ENCODE data around the gene MRPS16.

The MRPS16 gene

DNA sequence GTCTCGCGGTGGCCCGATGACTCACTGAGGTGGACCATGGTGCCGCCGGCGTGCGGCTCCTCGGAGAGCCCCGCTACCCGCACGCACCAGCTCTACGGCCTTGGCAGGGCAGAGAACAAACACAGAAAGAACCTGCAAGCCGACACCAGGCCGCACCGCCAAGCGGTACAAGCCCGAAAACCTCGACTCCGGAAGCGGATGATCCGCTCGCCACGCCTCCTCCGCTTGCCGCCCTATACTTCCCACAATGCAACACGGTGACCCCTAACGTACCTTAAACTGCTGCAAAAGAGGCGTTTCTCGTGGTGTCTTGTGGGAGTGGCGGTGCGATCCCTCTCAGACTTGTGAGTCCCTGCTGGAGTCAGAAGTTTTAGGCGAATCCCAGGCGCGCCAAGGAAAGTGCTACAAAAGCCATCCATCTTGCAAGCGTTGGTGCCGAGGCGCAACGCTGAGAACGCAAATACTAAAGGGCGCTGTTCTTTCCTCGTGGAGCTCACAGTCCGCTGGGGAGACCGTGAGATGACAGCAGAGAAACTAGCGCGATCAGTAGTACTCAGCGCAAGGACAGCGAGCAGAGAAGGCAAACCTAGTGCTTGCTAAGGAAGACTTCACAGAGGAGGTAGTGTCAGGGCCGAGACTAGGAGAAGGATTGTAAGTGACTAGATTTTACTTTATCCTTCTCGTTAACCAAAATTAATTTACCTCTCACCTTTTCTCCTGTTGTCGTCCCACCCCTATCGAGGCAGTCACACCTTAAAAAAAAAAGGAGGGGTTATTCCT is at the start of gene MRPS16:
Gene MRPS16, minus strand, starts transcription at position 200 of the 780 bp plus-strand sequence. Its CDS starts 162 bp downstream, at position 38.
- Histone ChIP-seq H3K4me1 (ENCODE audit: control insufficient read depth in 1 of 2, insufficient read depth in 2 of 2, low read length in 2 of 2) (peaks cover 8 to 28% of the 10 kb centered on the region in 2 donors), H3K36me3 (ENCODE audit: control insufficient read depth in 1 of 2, insufficient read depth in 2 of 2, low read length in 2 of 2) (peaks cover 7 to 12% of the 10 kb centered on the region in 2 donors), H3K27ac (ENCODE audit: low read length) (peak within 1 kb of the TSS; percentile 98), H3K4me3 (ENCODE audit: low read depth in 1 of 2, low read length in 2 of 2) (peak within 1 kb of the TSS; percentile 85 to 99), H3K9me3 (ENCODE audit: control insufficient read depth in 1 of 2, low read length in 2 of 2) (no peaks in the 10 kb centered on the region), H3K27me3 (ENCODE audit: low read depth, low read length) (no peaks in the 10 kb centered on the region)

DNA sequence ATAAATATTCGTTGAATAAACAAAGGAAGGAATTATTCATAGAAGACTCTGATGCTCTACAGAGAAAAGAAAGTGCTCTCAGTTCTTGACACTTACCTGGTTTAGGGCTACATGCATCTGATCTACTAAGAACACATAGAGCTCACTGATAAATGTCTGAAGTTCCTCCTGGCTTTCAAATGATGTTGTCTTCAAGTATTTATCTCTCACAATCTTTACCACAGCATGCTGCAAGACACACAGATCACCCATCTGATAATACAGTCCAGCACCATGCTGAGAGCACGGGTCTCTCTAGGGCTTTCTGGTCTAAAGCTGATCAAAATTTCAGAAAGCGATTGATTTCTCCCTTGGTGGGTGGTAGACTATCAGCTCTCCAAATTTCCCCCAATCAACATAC is 44.5 kb upstream of the MRPS16 start:
- Histone ChIP-seq H3K4me1 (ENCODE audit: control insufficient read depth in 1 of 2, insufficient read depth in 2 of 2, low read length in 2 of 2) (no peaks in the 10 kb centered on the region), H3K27me3 (ENCODE audit: low read depth, low read length) (no peaks in the 10 kb centered on the region)

DNA sequence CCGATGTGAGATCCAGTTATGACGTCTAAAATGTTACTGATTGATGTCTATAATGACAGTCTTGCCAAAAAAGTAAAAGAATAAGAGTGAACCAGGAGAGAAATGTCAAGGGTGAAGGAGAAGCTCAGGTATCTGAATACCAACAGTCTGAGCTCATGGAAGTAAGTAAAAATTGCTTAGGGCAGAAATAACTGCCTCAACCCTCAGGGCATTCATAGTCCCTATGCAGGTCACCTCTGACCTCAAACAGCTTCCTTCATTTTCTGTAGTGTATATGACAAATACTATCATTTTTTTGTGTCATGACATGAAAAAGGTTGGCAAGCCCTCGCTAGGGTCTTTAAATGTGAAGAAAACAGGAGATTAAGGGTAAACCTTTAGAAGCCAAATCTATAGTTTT is 41.0 kb upstream of the MRPS16 start:
- Histone ChIP-seq H3K4me1 (ENCODE audit: control insufficient read depth in 1 of 2, insufficient read depth in 2 of 2, low read length in 2 of 2) (no peaks in the 10 kb centered on the region), H3K27me3 (ENCODE audit: low read depth, low read length) (no peaks in the 10 kb centered on the region), H3K36me3 (ENCODE audit: control insufficient read depth in 1 of 2, insufficient read depth in 2 of 2, low read length in 2 of 2) (peaks cover 0 to 6% of the 10 kb centered on the region in 2 donors), H3K27ac (ENCODE audit: low read length) (no peak overlapping the region), H3K4me3 (ENCODE audit: low read depth in 1 of 2, low read length in 2 of 2) (no peak overlapping the region), H3K9me3 (ENCODE audit: control insufficient read depth in 1 of 2, low read length in 2 of 2) (no peaks in the 10 kb centered on the region)

More for the DNA sequence above, 44.5 kb upstream of the MRPS16 start:
- no peak overlapping the region for H3K4me3 ChIP-seq (ENCODE audit: low read depth in 1 of 2, low read length in 2 of 2)
- H3K9me3 ChIP-seq (ENCODE audit: control insufficient read depth in 1 of 2, low read length in 2 of 2): no peaks in the 10 kb centered on the region
- H3K27ac ChIP-seq (ENCODE audit: low read length): no peak overlapping the region
- H3K36me3 ChIP-seq (ENCODE audit: control insufficient read depth in 1 of 2, insufficient read depth in 2 of 2, low read length in 2 of 2): no peaks in the 10 kb centered on the region

DNA sequence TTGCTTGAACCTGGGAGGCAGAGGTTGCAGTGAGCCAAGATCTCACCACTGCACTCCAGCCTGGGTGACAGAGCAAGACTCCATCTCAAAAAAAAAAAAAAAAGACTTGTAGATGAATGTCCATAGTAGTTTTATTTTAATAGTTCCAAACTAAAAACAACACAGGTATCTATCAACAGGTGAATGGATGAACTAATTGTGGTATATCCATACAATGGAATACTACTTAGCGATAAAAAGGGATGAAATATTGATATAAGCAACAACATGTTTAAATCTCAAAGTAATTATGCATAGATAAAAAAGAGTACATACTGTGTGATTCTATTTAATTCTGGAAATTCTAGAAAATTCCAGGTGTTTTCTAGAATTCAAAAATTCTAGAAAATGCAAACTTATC is 37.5 kb upstream of the MRPS16 start:
- no peak overlapping the region for H3K4me3 ChIP-seq (ENCODE audit: low read depth in 1 of 2, low read length in 2 of 2)
- peaks cover 0 to 6% of the 10 kb centered on the region in 2 donors for H3K36me3 ChIP-seq (ENCODE audit: control insufficient read depth in 1 of 2, insufficient read depth in 2 of 2, low read length in 2 of 2)
- H3K9me3 ChIP-seq (ENCODE audit: control insufficient read depth in 1 of 2, low read length in 2 of 2): no peaks in the 10 kb centered on the region
- no peaks in the 10 kb centered on the region for H3K4me1 ChIP-seq (ENCODE audit: control insufficient read depth in 1 of 2, insufficient read depth in 2 of 2, low read length in 2 of 2)
- H3K27me3 ChIP-seq (ENCODE audit: low read depth, low read length): no peaks in the 10 kb centered on the region
- no peak overlapping the region for H3K27ac ChIP-seq (ENCODE audit: low read length)

DNA sequence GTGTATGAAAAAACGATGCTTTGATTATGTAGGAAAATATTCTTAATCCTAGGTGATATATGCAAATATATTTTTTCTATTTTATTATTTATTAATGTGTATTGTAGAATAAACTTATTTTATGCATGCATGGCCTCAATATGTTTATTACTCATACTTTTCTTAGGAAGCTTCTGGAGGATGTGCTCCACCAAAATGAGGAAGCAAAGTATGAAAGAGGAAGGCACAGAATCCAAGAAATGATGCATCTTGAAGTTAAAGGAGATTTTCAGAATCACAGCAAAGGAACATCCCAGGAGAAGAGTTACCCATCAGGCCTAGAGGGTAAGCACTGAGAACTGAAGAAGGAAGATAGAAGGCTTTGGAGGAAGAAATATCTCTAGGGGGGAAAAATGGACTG is 35.0 kb upstream of the MRPS16 start:
- H3K36me3 ChIP-seq (ENCODE audit: control insufficient read depth in 1 of 2, insufficient read depth in 2 of 2, low read length in 2 of 2): peaks cover 0 to 6% of the 10 kb centered on the region in 2 donors
- H3K9me3 ChIP-seq (ENCODE audit: control insufficient read depth in 1 of 2, low read length in 2 of 2): no peaks in the 10 kb centered on the region
- H3K4me1 ChIP-seq (ENCODE audit: control insufficient read depth in 1 of 2, insufficient read depth in 2 of 2, low read length in 2 of 2): no peaks in the 10 kb centered on the region
- H3K4me3 ChIP-seq (ENCODE audit: low read depth in 1 of 2, low read length in 2 of 2): no peak overlapping the region
- no peaks in the 10 kb centered on the region for H3K27me3 ChIP-seq (ENCODE audit: low read depth, low read length)
- no peak overlapping the region for H3K27ac ChIP-seq (ENCODE audit: low read length)

DNA sequence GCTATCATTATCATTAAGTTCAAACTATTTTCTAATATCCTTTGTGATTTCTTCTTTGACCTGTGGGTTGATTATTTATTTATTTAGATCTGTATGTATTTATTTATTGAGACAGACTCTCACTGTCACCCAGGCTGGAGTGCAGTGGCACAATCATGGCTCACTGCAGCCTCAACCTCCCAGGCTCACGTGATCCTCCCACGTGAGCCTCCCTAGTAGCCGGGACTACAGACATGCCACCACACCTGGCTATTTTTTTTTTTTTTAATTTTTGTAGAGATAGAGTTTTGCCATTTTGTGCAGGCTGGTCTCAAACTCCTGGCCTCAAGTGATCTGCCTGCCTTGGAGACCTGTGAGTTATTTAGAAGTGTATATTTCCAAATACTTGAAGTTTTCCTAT is 28.7 kb upstream of the MRPS16 start:
- no peaks in the 10 kb centered on the region for H3K9me3 ChIP-seq (ENCODE audit: control insufficient read depth in 1 of 2, low read length in 2 of 2)
- H3K27ac ChIP-seq (ENCODE audit: low read length): no peak overlapping the region
- no peaks in the 10 kb centered on the region for H3K27me3 ChIP-seq (ENCODE audit: low read depth, low read length)
- H3K4me3 ChIP-seq (ENCODE audit: low read depth in 1 of 2, low read length in 2 of 2): no peak overlapping the region
- H3K4me1 ChIP-seq (ENCODE audit: control insufficient read depth in 1 of 2, insufficient read depth in 2 of 2, low read length in 2 of 2): no peaks in the 10 kb centered on the region
- H3K36me3 ChIP-seq (ENCODE audit: control insufficient read depth in 1 of 2, insufficient read depth in 2 of 2, low read length in 2 of 2): no peaks in the 10 kb centered on the region

DNA sequence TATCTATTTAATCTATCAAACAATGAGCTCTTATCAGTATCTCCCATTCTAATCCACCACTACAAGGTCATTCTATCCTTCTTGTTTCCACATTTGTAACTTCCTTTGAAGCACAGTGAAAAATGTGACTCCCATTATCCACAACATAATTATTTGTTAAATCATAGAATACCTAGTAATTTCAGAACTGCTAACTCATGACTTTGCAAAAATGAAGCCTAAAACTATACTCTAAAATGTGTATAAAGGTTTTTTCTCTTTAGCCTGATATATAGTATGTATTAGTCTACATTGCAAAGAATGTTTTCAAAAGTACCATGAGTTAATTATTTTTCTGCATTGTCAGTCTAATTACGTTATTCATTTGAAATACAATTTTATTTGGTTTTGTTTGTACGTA is 12.0 kb upstream of the MRPS16 start:
- no peaks in the 10 kb centered on the region for H3K9me3 ChIP-seq (ENCODE audit: control insufficient read depth in 1 of 2, low read length in 2 of 2)
- no peaks in the 10 kb centered on the region for H3K4me1 ChIP-seq (ENCODE audit: control insufficient read depth in 1 of 2, insufficient read depth in 2 of 2, low read length in 2 of 2)
- no peak overlapping the region for H3K27ac ChIP-seq (ENCODE audit: low read length)
- no peak overlapping the region for H3K4me3 ChIP-seq (ENCODE audit: low read depth in 1 of 2, low read length in 2 of 2)
- no peaks in the 10 kb centered on the region for H3K36me3 ChIP-seq (ENCODE audit: control insufficient read depth in 1 of 2, insufficient read depth in 2 of 2, low read length in 2 of 2)
- H3K27me3 ChIP-seq (ENCODE audit: low read depth, low read length): no peaks in the 10 kb centered on the region

DNA sequence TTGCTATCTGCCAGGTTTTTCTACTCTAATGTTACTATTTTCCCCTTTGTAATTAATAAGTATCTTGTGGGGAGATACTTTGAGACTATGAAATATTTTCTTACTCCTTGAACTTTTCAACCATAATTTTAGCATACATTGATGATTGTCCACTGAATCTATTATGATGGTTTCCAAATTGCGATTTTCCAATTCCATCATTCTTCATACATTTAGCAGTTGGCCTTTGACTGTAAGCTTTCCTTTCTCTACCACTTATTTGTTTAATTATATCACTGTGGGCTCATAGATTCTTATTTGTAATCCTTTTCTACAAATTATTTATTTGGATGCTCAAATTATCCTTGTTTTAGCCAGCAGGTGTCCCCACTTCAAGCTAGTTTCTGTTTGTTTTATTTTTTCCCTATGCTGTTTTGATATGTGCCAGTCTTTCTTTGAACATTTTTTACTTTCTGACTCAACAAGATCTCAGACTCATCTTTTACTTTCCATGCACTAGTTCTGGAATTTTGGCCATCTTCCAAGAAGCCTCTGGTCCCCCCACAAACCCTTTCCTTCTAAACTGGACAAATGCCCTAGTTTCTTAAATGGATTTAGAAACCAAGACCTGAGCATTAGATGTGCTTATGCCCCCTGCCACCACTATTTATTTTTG is 11.4 kb upstream of the MRPS16 start:
- no peaks in the 10 kb centered on the region for H3K4me1 ChIP-seq (ENCODE audit: control insufficient read depth in 1 of 2, insufficient read depth in 2 of 2, low read length in 2 of 2)
- H3K4me3 ChIP-seq (ENCODE audit: low read depth in 1 of 2, low read length in 2 of 2): no peak overlapping the region
- no peaks in the 10 kb centered on the region for H3K9me3 ChIP-seq (ENCODE audit: control insufficient read depth in 1 of 2, low read length in 2 of 2)
- H3K27ac ChIP-seq (ENCODE audit: low read length): no peak overlapping the region
- H3K36me3 ChIP-seq (ENCODE audit: control insufficient read depth in 1 of 2, insufficient read depth in 2 of 2, low read length in 2 of 2): no peaks in the 10 kb centered on the region
- no peaks in the 10 kb centered on the region for H3K27me3 ChIP-seq (ENCODE audit: low read depth, low read length)

DNA sequence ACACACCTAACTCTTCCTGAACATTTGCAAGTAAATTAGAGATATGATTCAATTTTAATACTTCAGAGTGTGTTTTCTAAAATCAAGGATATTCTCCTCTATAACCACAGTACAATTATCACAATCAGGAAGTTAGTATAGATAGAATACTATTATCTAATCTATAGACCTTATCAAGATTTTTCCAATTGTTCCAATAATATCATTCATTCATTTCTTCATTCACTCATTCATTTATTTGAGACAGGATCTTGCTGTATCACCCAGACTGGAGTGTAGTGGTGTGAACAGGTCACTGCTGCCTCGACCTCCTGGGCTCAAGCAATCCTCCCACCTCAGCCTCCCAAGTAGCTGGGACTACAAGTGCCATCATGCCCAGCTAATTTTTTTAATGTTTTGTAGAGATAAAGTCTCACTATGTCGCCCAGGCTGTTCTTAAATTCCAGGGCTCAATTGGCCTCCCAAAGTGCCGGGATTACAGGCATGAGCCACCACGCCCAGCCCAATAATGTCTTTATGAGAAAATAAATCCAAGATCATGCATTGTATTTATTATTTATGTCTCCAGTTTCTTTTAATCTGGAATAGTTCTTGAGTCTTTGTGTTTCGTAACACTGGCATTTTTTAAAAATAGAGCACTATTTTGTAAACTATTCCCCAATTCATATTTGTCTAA is 10.6 kb upstream of the MRPS16 start:
- no peaks in the 10 kb centered on the region for H3K4me1 ChIP-seq (ENCODE audit: control insufficient read depth in 1 of 2, insufficient read depth in 2 of 2, low read length in 2 of 2)
- H3K9me3 ChIP-seq (ENCODE audit: control insufficient read depth in 1 of 2, low read length in 2 of 2): peaks cover 0 to 2% of the 10 kb centered on the region in 2 donors
- no peaks in the 10 kb centered on the region for H3K36me3 ChIP-seq (ENCODE audit: control insufficient read depth in 1 of 2, insufficient read depth in 2 of 2, low read length in 2 of 2)
- H3K4me3 ChIP-seq (ENCODE audit: low read depth in 1 of 2, low read length in 2 of 2): no peak overlapping the region
- no peaks in the 10 kb centered on the region for H3K27me3 ChIP-seq (ENCODE audit: low read depth, low read length)
- H3K27ac ChIP-seq (ENCODE audit: low read length): no peak overlapping the region

DNA sequence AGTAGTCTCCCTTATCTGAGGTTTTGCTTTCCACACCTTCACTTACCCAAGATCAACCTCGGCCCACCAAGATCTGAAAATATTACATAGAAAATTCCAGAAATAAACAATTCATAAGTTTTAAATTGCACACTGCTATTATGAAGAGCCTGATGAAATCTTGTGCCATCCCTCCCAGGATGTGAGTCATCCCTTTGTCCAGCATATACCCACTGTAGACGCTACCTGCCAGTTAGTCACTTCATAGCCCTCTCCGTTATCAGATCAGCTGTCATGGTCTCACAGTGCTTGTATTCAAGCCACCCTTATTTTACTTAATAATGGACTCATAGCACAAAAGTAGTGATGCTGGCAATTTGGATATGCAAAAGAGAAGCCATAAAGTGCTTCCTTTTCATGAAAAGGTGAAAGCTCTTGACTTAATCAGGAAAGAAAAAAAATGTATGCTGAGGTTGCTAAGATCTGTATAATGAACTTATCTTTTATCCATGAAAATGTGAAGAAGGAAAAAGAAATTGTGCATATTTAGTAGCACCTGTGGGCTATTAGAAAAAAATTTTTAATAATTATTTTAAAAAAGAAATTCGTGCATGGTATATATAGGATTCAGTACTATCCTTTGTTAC is 9.8 kb upstream of the MRPS16 start:
- Histone ChIP-seq H3K4me3 (ENCODE audit: low read depth in 1 of 2, low read length in 2 of 2) (no peak overlapping the region), H3K27ac (ENCODE audit: low read length) (no peak overlapping the region), H3K9me3 (ENCODE audit: control insufficient read depth in 1 of 2, low read length in 2 of 2) (peaks cover 0 to 2% of the 10 kb centered on the region in 2 donors), H3K36me3 (ENCODE audit: control insufficient read depth in 1 of 2, insufficient read depth in 2 of 2, low read length in 2 of 2) (no peaks in the 10 kb centered on the region), H3K27me3 (ENCODE audit: low read depth, low read length) (no peaks in the 10 kb centered on the region), H3K4me1 (ENCODE audit: control insufficient read depth in 1 of 2, insufficient read depth in 2 of 2, low read length in 2 of 2) (no peaks in the 10 kb centered on the region)

DNA sequence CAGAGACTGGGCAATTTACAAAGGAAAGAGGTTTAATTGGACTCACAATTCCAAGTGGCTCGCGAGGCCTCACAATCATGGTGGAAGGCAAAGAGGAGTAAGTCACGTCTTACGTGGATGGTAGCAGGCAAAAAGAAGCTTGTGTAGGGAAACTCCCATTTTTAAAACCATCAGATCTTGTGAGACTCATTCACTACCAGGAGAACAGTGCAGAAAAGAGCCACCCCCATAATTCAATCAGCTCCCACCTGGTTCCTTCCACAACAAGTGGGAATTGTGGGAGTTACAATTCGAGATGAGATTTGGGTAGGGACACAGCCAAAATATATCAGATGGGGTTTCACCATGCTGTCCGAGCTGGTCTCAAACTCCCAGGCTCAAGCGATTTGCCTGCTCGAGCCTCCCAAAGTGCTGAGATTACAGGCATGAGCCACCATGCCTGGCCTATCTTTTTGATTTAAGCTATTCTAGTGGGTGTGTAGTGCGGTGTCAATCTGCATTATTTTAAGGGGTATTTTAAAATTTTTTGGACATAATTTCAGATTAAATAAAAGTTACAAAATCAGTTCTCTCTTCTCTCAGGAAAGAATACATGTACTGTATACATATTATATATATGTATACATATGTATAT is 9.0 kb upstream of the MRPS16 start:
- Histone ChIP-seq H3K27me3 (ENCODE audit: low read depth, low read length) (no peaks in the 10 kb centered on the region), H3K4me3 (ENCODE audit: low read depth in 1 of 2, low read length in 2 of 2) (no peak overlapping the region), H3K27ac (ENCODE audit: low read length) (no peak overlapping the region), H3K36me3 (ENCODE audit: control insufficient read depth in 1 of 2, insufficient read depth in 2 of 2, low read length in 2 of 2) (no peaks in the 10 kb centered on the region), H3K4me1 (ENCODE audit: control insufficient read depth in 1 of 2, insufficient read depth in 2 of 2, low read length in 2 of 2) (no peaks in the 10 kb centered on the region), H3K9me3 (ENCODE audit: control insufficient read depth in 1 of 2, low read length in 2 of 2) (peaks cover 0 to 2% of the 10 kb centered on the region in 2 donors)

Data from muscle layer of duodenum (tissue), 2 donors.